B cell (primary cell): Measurements from ENCODE around the gene SCYL2. TPM values are rescaled to one million over a fixed set of nuclear protein-coding genes. Genes with fewer than 3 reads are reported as not detected.

Experiments
- ATAC-seq: fragments of 200-7000 bp; cut with Tn5 transposase; one replicate; pipeline ENCODE4 v1.10.0; 2021; ENCODE audit warnings: low read depth, mild to moderate bottlenecking, moderate number of reproducible peaks, moderate library complexity
- CTCF ChIA-PET: fragments of 350-600 bp; sonication (Branson Sonifier 250); formaldehyde crosslinking; loops from one replicate; lab custom pipeline; 2021; ENCODE audit warnings: antibody characterized with exemption, inconsistent platforms; lab: Charles Lee
- POLR2A ChIA-PET: fragments of 350-600 bp; sonication (Branson Sonifier 250); formaldehyde crosslinking; loops from one replicate; lab custom pipeline; 2021; ENCODE audit warnings: antibody characterized with exemption; lab: Charles Lee
- DNase-seq: peaks from one replicate; pipeline ENCODE4 v3.0.0; 2013
- H2AFZ ChIP-seq: 2 replicates; pipeline ENCODE4 v1.6.1; 2012; ENCODE audit warnings: mild to moderate bottlenecking, low read depth, low read length; ENCODE audit not compliant: insufficient read depth, poor library complexity, severe bottlenecking
- H3K27ac ChIP-seq, 2 donors: 1 replicate in 1 of 2; 2 replicates in 1 of 2; pipeline ENCODE4 v1.5.1; 2012 to 2013; ENCODE audit warnings: low read length in 2 of 2, mild to moderate bottlenecking in 2 of 2, moderate library complexity in 1 of 2
- H3K27me3 ChIP-seq, 4 experiments: fragments of 200-600 bp in 1 of 4; sonication (generic) in 1 of 4; replicated peaks in 1 of 4; 1 replicate in 2 of 4; 2 replicates in 2 of 4; pipeline versions ENCODE4 v1.6.1 to v1.7.0; 2013 to 2016; ENCODE audit warnings: low read length in 3 of 4, mild to moderate bottlenecking in 2 of 4, mixed read lengths in 1 of 4, moderate library complexity in 1 of 4; ENCODE audit not compliant: insufficient read depth in 4 of 4, control insufficient read depth in 3 of 4; ENCODE audit errors: control extremely low read depth in 1 of 4
- H3K36me3 ChIP-seq, 2 experiments: replicated peaks in 1 of 2; 1 replicate in 1 of 2; 2 replicates in 1 of 2; pipeline versions ENCODE4 v1.6.1 to v1.7.1; 2013; ENCODE audit warnings: low read length in 1 of 2; ENCODE audit not compliant: insufficient read depth in 2 of 2, control insufficient read depth in 1 of 2; ENCODE audit errors: control extremely low read depth in 1 of 2, extremely low read depth in 1 of 2
- H3K4me1 ChIP-seq, 2 donors: fragments of 200-600 bp in 1 of 2; sonication (generic) in 1 of 2; 1 replicate in 1 of 2; 2 replicates in 1 of 2; pipeline versions ENCODE4 v1.5.1 to v1.6.1; 2013 to 2017; ENCODE audit warnings: low read length in 2 of 2; ENCODE audit not compliant: control insufficient read depth in 2 of 2, insufficient read depth in 2 of 2
- H3K4me2 ChIP-seq: replicated peaks from 2 replicates; pipeline ENCODE3; 2012; ENCODE audit warnings: mild to moderate bottlenecking, low read depth, low read length; ENCODE audit not compliant: poor library complexity, severe bottlenecking
- H3K4me3 ChIP-seq, 5 experiments: fragments of 200-600 bp in 1 of 5; sonication (generic) in 1 of 5; 1 replicate in 3 of 5; 2 replicates in 2 of 5; pipeline versions ENCODE4 v1.5.1 to v1.7.0; 2011 to 2016; ENCODE audit warnings: low read length in 4 of 5, mild to moderate bottlenecking in 4 of 5, low read depth in 2 of 5, control low read depth in 1 of 5, moderate library complexity in 1 of 5; ENCODE audit not compliant: insufficient read depth in 1 of 5; ENCODE audit errors: control extremely low read depth in 1 of 5, extremely low read depth in 1 of 5
- H3K79me2 ChIP-seq: fragments of 200-600 bp; sonication (generic); one replicate; pipeline ENCODE4 v1.6.0; 2016; ENCODE audit warnings: low read length; ENCODE audit not compliant: control insufficient read depth, insufficient read depth
- H3K9ac ChIP-seq: fragments of 200-600 bp; sonication (generic); 2 replicates; pipeline ENCODE4 v1.6.1; 2017; ENCODE audit warnings: mild to moderate bottlenecking, low read length, moderate library complexity
- H3K9me3 ChIP-seq, 3 donors: one replicate each; pipeline versions ENCODE4 v1.6.1 to v1.7.1; 2013; ENCODE audit warnings: low read length in 2 of 3; ENCODE audit not compliant: control insufficient read depth in 2 of 3, insufficient read depth in 1 of 3; ENCODE audit errors: control extremely low read depth in 1 of 3
- H4K20me1 ChIP-seq: 2 replicates; pipeline ENCODE4 v1.6.0; 2012; ENCODE audit warnings: mild to moderate bottlenecking, low read length; ENCODE audit not compliant: insufficient read depth, control insufficient read depth, poor library complexity, severe bottlenecking
- H3K27ac Mint-ChIP-seq: one replicate; pipeline ENCODE4 v1.8.0; 2021; ENCODE audit warnings: mixed read lengths
- H3K27me3 Mint-ChIP-seq: one replicate; pipeline ENCODE4 v1.8.0; 2021; ENCODE audit warnings: mixed read lengths
- H3K4me1 Mint-ChIP-seq: one replicate; pipeline ENCODE4 v1.8.0; 2021; ENCODE audit warnings: mixed read lengths
- H3K4me3 Mint-ChIP-seq: one replicate; pipeline ENCODE4 v1.8.0; 2021; ENCODE audit warnings: mixed read lengths
- H3K9me3 Mint-ChIP-seq: one replicate; pipeline ENCODE4 v1.8.0; 2022; ENCODE audit warnings: mixed read lengths; ENCODE audit not compliant: insufficient read depth
- EZH2 ChIP-seq: IDR thresholded peaks from 2 replicates; pipeline ENCODE4 v1.6.1; 2012; ENCODE audit warnings: borderline replicate concordance, low read depth, mild to moderate bottlenecking, moderate library complexity, low read length; ENCODE audit not compliant: insufficient read depth, poor library complexity, severe bottlenecking
- WGBS: methylation state at CpG from one replicate; pipeline ENCODE4 v1.1.5; 2013; ENCODE audit warnings: missing lambda C conversion rate; ENCODE audit not compliant: insufficient coverage; 5-methylcytosine and 5-hydroxymethylcytosine counted together
- intact Hi-C: fragments of 100-400 bp; cut with micrococcal nuclease; formaldehyde crosslinking; loops from one replicate; pipeline ENCODE4 v1.10.0; 2022
- polyA plus RNA-seq: library from polyadenylated mRNA; depleted of rRNA; stranded (reverse); fragments of >200 nt; gene quantifications from 2 replicates; pipeline ENCODE4 v1.2.3, GENCODE V29; 2012
- total RNA-seq, 2 donors: library from RNA; stranded (reverse); fragments of 120-200 nt in 1 of 2; gene quantifications; 1 replicate in 1 of 2; 2 replicates in 1 of 2; pipeline versions ENCODE4 v1.2.3 to v1.2.4, GENCODE V29; 2013 to 2022
- TF ChIP-seq, protein P1 (sequence below): fragments of 200-600 bp; IDR thresholded peaks from one replicate; pipeline ENCODE4 v1.8.0; 2022; ENCODE audit warnings: antibody characterized with exemption, mild to moderate bottlenecking

Gene SCYL2
- total and polyA plus RNA-seq, 2 donors (not counting 1 experiment from before 2014, with no cell fraction given), result 8.8 to 38.4 TPM

DNA sequence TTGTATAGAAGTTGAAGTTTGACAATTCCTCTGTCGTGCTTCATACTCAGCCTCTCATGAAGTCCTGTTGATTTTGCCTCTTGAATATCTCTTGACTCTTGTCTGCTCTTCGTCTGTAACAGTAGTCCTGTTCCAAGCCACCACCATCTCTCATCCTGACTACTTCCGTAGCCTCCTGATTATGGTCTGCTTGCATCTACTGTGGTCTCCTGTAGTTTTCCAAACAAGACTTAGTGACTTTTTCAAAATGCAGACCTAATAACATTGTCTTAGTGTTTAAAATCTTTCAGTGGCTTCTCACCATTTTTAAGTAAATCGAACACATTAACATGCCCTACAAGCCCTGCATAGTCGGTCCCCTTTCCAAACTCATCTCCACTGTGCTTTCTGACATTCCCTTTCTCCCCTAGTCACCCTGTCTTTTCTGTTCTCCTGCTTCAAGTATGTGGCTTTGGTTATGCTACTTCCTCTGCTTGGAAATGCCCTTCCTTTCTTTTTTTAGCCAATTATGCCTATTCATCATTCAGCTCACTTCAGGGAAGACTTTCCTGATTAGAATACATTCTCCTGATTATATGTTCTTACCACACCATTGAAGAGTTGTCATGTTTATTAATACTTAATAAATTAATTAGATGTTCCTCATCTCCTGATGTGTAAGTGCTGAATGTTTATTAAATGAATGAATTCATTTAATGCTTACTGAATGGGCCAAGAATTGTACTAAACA lies 2.0 kb downstream of the SCYL2 start:
- H3K9me3 ChIP-seq, result no peaks in the 10 kb centered on the region
- peaks cover 67% of the 10 kb centered on the region for H3K79me2 ChIP-seq
- Mint-ChIP-seq H3K27me3 (no peaks in the 10 kb centered on the region), H3K27ac (no peak overlapping the region), H3K9me3 (no peaks in the 10 kb centered on the region), H3K4me1 (peaks cover 40% of the 10 kb centered on the region), H3K4me3 (peak overlapping the region; percentile 99)
- POLR2A ChIA-PET, result no interaction called here
- 80% methylated on average over 3 of the region's 5 CpGs for WGBS
- CTCF ChIA-PET, result interaction anchor here (2.7 kb wide), 1 partner anchor 69 kb away, joined by 12 read pairs; the partner anchor contains the start of gene ACTR6
- TF ChIP-seq EZH2, result no peak
- TF ChIP-seq, protein P1, sequence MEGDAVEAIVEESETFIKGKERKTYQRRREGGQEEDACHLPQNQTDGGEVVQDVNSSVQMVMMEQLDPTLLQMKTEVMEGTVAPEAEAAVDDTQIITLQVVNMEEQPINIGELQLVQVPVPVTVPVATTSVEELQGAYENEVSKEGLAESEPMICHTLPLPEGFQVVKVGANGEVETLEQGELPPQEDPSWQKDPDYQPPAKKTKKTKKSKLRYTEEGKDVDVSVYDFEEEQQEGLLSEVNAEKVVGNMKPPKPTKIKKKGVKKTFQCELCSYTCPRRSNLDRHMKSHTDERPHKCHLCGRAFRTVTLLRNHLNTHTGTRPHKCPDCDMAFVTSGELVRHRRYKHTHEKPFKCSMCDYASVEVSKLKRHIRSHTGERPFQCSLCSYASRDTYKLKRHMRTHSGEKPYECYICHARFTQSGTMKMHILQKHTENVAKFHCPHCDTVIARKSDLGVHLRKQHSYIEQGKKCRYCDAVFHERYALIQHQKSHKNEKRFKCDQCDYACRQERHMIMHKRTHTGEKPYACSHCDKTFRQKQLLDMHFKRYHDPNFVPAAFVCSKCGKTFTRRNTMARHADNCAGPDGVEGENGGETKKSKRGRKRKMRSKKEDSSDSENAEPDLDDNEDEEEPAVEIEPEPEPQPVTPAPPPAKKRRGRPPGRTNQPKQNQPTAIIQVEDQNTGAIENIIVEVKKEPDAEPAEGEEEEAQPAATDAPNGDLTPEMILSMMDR, result no peak
- no peak for ATAC-seq
- no peak overlapping the region for H3K9ac ChIP-seq
- H3K27ac ChIP-seq, result no peak overlapping the region
- H3K4me2 ChIP-seq, result peak overlapping the region; percentile 88
- H3K4me3 ChIP-seq, result peak overlapping the region in 1 of 5 experiments; percentile 1
- H3K27me3 ChIP-seq, result no peaks in the 10 kb centered on the region
- H3K4me1 ChIP-seq, result peaks cover 22 to 23% of the 10 kb centered on the region in 2 donors
- H2AFZ ChIP-seq, result no peak overlapping the region
- H4K20me1 ChIP-seq, result peaks cover 15% of the 10 kb centered on the region
- intact Hi-C loops, result loop anchor here (5.0 to 10.0 kb wide), 3 partner anchors 303 to 1754 kb away; partner anchors contain the start of genes GAS2L3, TMPO and UTP20
- H3K36me3 ChIP-seq, result no peaks in the 10 kb centered on the region
- peak; percentile 6 for DNase-seq

- H3K9me3 Mint-ChIP-seq, result no peaks in the 10 kb centered on the region
- Histone ChIP-seq H3K4me1 (peaks cover 4 to 8% of the 10 kb centered on the region in 2 donors), H3K4me2 (no peak overlapping the region), H2AFZ (no peak overlapping the region), H3K36me3 (no peaks in the 10 kb centered on the region), H4K20me1 (peaks cover 28% of the 10 kb centered on the region), H3K79me2 (peaks cover 95% of the 10 kb centered on the region), H3K27ac (no peak overlapping the region), H3K9ac (no peak overlapping the region), H3K9me3 (no peaks in the 10 kb centered on the region), H3K27me3 (no peaks in the 10 kb centered on the region), H3K4me3 (no peak overlapping the region)
- ATAC-seq, result no peak
- intact Hi-C loops, result no loop called here
- CTCF ChIA-PET, result no interaction called here
- no peak overlapping the region for H3K27ac Mint-ChIP-seq
- H3K27me3 Mint-ChIP-seq, result no peaks in the 10 kb centered on the region
- 100% methylated on average over 2 of the region's 4 CpGs for WGBS
- POLR2A ChIA-PET, result no interaction called here
- no peak for TF ChIP-seq EZH2
- TF ChIP-seq, protein P1, result no peak
- H3K4me1 Mint-ChIP-seq, result peaks cover 36% of the 10 kb centered on the region
- no peak for DNase-seq
- no peak overlapping the region for H3K4me3 Mint-ChIP-seq
Observed at GRCh38 chr12:100273782-100274181, 6.8 kb downstream of the SCYL2 start.
